K562 (cell line): ENCODE results near the gene CHD1L. TPM values are rescaled to one million over a fixed set of nuclear protein-coding genes. Genes with fewer than 3 reads are reported as not detected.

Experiments used
- ETS2 ChIP-seq: IDR thresholded peaks from 2 replicates; pipeline ENCODE4 v1.6.1; 2016; ENCODE audit warnings: borderline replicate concordance, missing genetic modification characterization, mild to moderate bottlenecking, moderate library complexity, missing compliant biosample characterization; ENCODE audit not compliant: poor library complexity, severe bottlenecking
- GABPA ChIP-seq: fragments of 200-800 bp; sonication (Bioruptor generic); conservative IDR thresholded peaks from 2 replicates; pipeline ENCODE4 v1.6.1; 2016; ENCODE audit warnings: low read depth, missing genetic modification characterization, missing compliant biosample characterization
- KLF13 ChIP-seq: fragments of 450-650 bp; IDR thresholded peaks from 2 replicates; pipeline ENCODE4 v1.6.1; 2016; ENCODE audit warnings: missing genetic modification characterization, low read depth, mild to moderate bottlenecking, missing compliant biosample characterization, moderate library complexity, borderline replicate concordance
- NCOA6 ChIP-seq: fragments of 450-650 bp; IDR thresholded peaks from 2 replicates; pipeline ENCODE4 v1.6.1; 2017; ENCODE audit warnings: mild to moderate bottlenecking
- NR2F6 ChIP-seq: fragments of 450-650 bp; formaldehyde crosslinking; IDR thresholded peaks from 2 replicates; pipeline ENCODE4 v1.4.0; 2020; ENCODE audit warnings: mild to moderate bottlenecking
- PHB ChIP-seq: fragments of 250-450 bp; sonication (Bioruptor Pico); IDR thresholded peaks from 2 replicates; pipeline ENCODE4 v1.5.0; 2021
- REST ChIP-seq, 2 experiments: fragments of 450-650 bp; formaldehyde crosslinking in 1 of 2; IDR thresholded peaks; 2 replicates each; pipeline versions ENCODE4 v1.4.0 to v1.6.1; 2014 to 2020; ENCODE audit warnings: mild to moderate bottlenecking in 2 of 2, borderline replicate concordance in 1 of 2, low read depth in 1 of 2
- SUPT5H ChIP-seq: fragments of 450-650 bp; IDR thresholded peaks from 2 replicates; pipeline ENCODE4 v1.6.1; 2016
- VEZF1 ChIP-seq: fragments of 200-800 bp; sonication (Bioruptor generic); IDR thresholded peaks from 2 replicates; pipeline ENCODE4 v1.6.1; 2017; ENCODE audit warnings: missing genetic modification characterization, missing compliant biosample characterization
- ZNF133 ChIP-seq: fragments of 250-450 bp; sonication (Bioruptor Pico); IDR thresholded peaks from 2 replicates; pipeline ENCODE4 v1.4.0; 2020; ENCODE audit warnings: mild to moderate bottlenecking
- ZNF280B ChIP-seq: fragments of 250-450 bp; sonication (Bioruptor Pico); IDR thresholded peaks from 2 replicates; pipeline ENCODE4 v1.5.1; 2021; ENCODE audit warnings: mild to moderate bottlenecking
- ZNF79 ChIP-seq: fragments of 250-450 bp; sonication (Bioruptor Pico); IDR thresholded peaks from 2 replicates; pipeline ENCODE4 v1.4.0; 2020; ENCODE audit warnings: low read depth, mild to moderate bottlenecking, moderate library complexity
- polyA plus RNA-seq, 8 experiments: library from polyadenylated mRNA; depleted of rRNA in 4 of 8; stranded (reverse) in 5 of 8; unstranded in 3 of 8; fragments of >200 nt; fragmentation: Nextera tagmentation in 2 of 8; fragmentation: Illumina TruSeq in 1 of 8; extraction: Ambion mirVana in 2 of 8; extraction: Trizol in 1 of 8; gene quantifications; 2 replicates each; pipeline versions ENCODE4 v1.2.1 to v1.2.3, GENCODE V29; 2011 to 2014; ENCODE audit warnings: inconsistent platforms in 1 of 8, missing spikeins in 1 of 8
- total RNA-seq, 7 experiments: library from RNA; depleted of rRNA in 6 of 7; stranded (reverse); fragments of >200 nt in 6 of 7; fragmentation: Illumina TruSeq in 2 of 7; extraction: Trizol in 2 of 7; gene quantifications; 2 replicates each; pipeline versions ENCODE4 v1.2.1 to v1.2.3, GENCODE V29; 2011 to 2021; ENCODE audit warnings: low replicate concordance in 1 of 7
- TF ChIP-seq, protein P1 (sequence below): sonication (generic); formaldehyde crosslinking; IDR thresholded peaks from 2 replicates; pipeline ENCODE4 v1.8.0; 2022; ENCODE audit warnings: mild to moderate bottlenecking, missing genetic modification reagents, borderline replicate concordance

The CHD1L gene
- total and polyA plus RNA-seq, 9 of the 15 experiments (the other 6 are each of a cell fraction or from before 2014, with no cell fraction given), result 25.0 to 93.3 (median 59.1) TPM

- TF ChIP-seq REST (IDR thresholded peaks at IDR 0.05; ENCODE audit: borderline replicate concordance) (peak; percentile 89), REST (CRISPR knock-in tag; IDR thresholded peaks at IDR 0.05; ENCODE audit: low read depth) (0 out of 2 replicates have a peak, but pooled peaks have one; percentile 68), NR2F6 (no peak), ZNF280B (no peak), ZNF133 (CRISPR knock-in tag) (no peak), VEZF1 (CRISPR knock-in tag) (peak; percentile 84), ETS2 (no peak), ZNF79 (CRISPR knock-in tag) (no peak), GABPA (tag) (peak; percentile 40; the same call in 1 of the 2 replicates), NCOA6 (no peak), SUPT5H (peak; percentile 86), KLF13 (tag) (no peak), PHB (0 out of 2 replicates have a peak, but pooled peaks have one; percentile 12)
- TF ChIP-seq, protein P1, sequence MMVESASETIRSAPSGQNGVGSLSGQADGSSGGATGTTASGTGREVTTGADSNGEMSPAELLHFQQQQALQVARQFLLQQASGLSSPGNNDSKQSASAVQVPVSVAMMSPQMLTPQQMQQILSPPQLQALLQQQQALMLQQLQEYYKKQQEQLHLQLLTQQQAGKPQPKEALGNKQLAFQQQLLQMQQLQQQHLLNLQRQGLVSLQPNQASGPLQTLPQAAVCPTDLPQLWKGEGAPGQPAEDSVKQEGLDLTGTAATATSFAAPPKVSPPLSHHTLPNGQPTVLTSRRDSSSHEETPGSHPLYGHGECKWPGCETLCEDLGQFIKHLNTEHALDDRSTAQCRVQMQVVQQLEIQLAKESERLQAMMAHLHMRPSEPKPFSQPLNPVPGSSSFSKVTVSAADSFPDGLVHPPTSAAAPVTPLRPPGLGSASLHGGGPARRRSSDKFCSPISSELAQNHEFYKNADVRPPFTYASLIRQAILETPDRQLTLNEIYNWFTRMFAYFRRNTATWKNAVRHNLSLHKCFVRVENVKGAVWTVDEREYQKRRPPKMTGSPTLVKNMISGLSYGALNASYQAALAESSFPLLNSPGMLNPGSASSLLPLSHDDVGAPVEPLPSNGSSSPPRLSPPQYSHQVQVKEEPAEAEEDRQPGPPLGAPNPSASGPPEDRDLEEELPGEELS (CRISPR knock-in tag), result no peak; the same call in 1 of the 2 replicates
Observed at GRCh38 chr1:147242449-147243227, at the start of gene CHD1L (continued).
